ENCODE measurements around the gene ATG2A. TPM values are rescaled to one million over a fixed set of nuclear protein-coding genes. Genes with fewer than 3 reads are reported as not detected.

Gene ATG2A
- total RNA-seq, 1 donor from 2014 or later = 13.1 TPM

DNA sequence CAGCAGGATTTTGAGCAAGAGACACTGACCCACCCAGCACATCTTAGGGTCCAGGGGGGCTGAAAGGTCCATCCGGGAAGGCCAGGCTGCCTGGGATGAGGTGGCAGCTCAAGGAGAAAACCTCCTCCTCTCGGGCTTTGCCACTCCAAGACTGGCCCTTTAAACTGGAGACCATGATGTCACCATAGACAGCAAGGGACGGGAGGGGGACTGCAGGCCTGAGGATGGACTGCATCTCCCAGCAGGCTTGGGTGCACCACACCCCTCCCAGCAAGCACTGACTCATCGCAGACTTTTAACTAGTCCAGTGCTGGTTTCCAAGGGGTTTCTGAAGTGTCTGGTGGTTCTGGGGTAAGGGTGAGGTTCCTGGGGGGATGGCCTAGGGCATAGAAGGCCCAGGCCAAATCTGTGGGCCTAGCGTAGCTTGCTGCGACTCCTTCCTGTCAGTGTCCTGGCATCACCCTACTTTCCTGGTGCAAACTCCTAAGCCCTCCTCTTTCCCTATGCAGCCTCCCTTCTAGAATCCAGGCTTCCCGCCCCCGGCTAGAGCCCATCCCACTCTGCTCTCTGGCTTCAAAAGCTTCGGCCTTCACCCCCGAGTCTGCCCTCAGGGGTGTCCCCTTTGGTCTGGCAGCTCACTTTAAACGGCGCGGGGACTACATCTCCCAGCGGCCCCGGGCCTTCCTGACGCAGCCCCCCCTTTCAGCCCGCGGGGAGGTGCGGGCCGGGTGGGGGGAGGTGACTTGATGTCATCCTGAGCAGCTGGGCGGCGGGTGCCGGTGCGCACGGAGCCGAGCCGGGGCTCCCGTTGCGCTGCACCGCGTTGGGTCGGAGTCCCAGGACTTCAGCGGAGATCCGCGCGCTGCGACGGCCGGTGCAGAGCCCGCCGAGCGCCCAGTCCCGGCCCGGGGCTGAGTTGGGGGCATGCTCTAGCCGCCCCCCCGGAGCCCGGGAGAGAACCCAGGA lies 7.2 kb upstream of the ATG2A start, which contains the start of gene PPP2R5B:
Gene PPP2R5B (plus strand): TSS at position 746 of the 966 bp plus-strand sequence. CDS start 1,046 bp downstream, outside the sequence.
- intact Hi-C loops (cut with micrococcal nuclease) = no loop called here
- Histone ChIP-seq H3K27me3 (ENCODE audit: low read depth) (no peaks in the 10 kb centered on the region), H3K27ac (replicated peaks) (peak within 1 kb of the TSS; percentile 94), H3K9me3 (replicated peaks) (no peaks in the 10 kb centered on the region), H3K4me3 (peak within 1 kb of the TSS; percentile 96), H3K4me1 (peaks cover 48% of the 10 kb centered on the region), H3K36me3 (peaks cover 28% of the 10 kb centered on the region)
- DNase-seq = peak; percentile 95
- TF ChIP-seq, protein P1, sequence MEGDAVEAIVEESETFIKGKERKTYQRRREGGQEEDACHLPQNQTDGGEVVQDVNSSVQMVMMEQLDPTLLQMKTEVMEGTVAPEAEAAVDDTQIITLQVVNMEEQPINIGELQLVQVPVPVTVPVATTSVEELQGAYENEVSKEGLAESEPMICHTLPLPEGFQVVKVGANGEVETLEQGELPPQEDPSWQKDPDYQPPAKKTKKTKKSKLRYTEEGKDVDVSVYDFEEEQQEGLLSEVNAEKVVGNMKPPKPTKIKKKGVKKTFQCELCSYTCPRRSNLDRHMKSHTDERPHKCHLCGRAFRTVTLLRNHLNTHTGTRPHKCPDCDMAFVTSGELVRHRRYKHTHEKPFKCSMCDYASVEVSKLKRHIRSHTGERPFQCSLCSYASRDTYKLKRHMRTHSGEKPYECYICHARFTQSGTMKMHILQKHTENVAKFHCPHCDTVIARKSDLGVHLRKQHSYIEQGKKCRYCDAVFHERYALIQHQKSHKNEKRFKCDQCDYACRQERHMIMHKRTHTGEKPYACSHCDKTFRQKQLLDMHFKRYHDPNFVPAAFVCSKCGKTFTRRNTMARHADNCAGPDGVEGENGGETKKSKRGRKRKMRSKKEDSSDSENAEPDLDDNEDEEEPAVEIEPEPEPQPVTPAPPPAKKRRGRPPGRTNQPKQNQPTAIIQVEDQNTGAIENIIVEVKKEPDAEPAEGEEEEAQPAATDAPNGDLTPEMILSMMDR (IDR thresholded peaks at IDR 0.05; ENCODE audit: borderline replicate concordance) = no peak

DNA sequence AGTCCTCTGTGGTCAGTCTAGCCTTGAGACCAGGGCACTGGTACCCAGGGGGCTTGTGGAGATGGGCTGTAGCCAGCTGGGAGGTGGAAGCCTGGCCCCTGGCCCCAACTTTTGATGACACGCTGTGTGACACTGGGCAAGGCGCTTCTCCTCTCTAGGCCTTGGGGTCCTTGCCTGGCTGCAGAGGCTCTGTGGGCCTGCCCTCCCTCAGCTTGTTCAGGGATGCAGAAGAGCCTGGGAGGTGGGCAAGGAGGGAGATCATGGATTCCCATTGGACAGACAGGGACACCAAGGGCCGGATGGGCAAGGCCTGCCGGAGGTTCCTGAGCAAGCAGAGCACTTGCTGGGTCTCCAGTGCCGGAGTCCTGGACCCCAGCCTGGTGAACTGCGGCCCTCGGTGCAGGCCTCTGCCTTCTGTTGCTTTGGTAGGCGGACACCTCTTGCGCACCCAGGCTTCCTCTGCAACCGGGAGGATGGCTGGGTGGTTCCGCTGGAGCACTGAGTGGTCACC lies 6.2 kb upstream of the ATG2A start:
- H3K27ac ChIP-seq (replicated peaks) = peak overlapping the region; percentile 94
- TF ChIP-seq, protein P1 (IDR thresholded peaks at IDR 0.05; ENCODE audit: borderline replicate concordance) = no peak
- H3K9me3 ChIP-seq (replicated peaks) = no peaks in the 10 kb centered on the region
- H3K4me1 ChIP-seq = peaks cover 58% of the 10 kb centered on the region
- intact Hi-C loops (cut with micrococcal nuclease) = no loop called here
- H3K4me3 ChIP-seq = peak overlapping the region; percentile 96
- H3K36me3 ChIP-seq = peaks cover 18% of the 10 kb centered on the region
- no peak for DNase-seq
- no peaks in the 10 kb centered on the region for H3K27me3 ChIP-seq (ENCODE audit: low read depth)

DNA sequence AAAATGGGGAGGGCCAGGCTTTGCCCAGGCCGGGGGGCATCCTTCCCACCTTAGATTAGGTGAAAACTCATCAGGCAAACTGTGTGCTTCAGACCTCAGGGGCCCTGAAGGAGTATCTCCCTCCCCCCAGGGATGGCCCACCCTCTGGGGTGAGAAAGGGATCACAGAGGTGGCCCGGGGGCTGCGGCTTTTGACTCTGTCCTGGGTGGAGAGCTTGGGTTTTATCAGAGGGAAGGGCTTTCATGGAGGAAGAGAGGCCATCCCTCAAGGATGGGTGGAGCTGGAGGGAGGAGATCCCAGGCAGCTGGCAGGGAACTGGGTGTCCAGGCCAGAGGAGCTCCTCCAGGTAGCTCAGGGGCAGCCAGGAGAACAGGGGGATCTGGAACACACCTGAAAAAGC lies 4.4 kb upstream of the ATG2A start:
- Histone ChIP-seq H3K36me3 (no peaks in the 10 kb centered on the region), H3K4me3 (no peak overlapping the region), H3K27me3 (ENCODE audit: low read depth) (no peaks in the 10 kb centered on the region), H3K9me3 (replicated peaks) (no peaks in the 10 kb centered on the region), H3K4me1 (peaks cover 68% of the 10 kb centered on the region), H3K27ac (replicated peaks) (no peak overlapping the region)
- TF ChIP-seq, protein P1 (IDR thresholded peaks at IDR 0.05; ENCODE audit: borderline replicate concordance) = no peak
- intact Hi-C loops (cut with micrococcal nuclease) = no loop called here
- no peak for DNase-seq

DNA sequence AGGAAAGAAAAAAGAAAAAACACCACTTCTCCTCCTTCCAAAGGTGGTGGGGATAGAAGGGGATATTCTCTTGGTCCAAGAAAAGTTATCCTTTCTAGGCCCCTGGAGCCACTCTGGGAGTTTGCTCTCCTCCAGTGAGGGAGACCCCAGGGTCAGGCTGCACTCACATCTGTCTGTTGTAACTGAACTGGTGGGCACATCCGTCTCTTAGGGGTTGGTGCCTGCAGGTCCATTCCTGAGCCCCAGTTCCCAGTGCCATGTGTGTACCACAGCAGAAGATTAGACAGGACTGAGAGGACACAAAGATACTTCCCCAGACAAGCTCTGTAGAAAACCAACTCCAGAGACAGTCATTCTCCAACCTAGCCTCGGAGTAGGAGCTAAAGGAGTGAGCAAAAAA lies 3.1 kb upstream of the ATG2A start:
- intact Hi-C loops (cut with micrococcal nuclease) = no loop called here
- Histone ChIP-seq H3K4me1 (peaks cover 68% of the 10 kb centered on the region), H3K27me3 (ENCODE audit: low read depth) (no peaks in the 10 kb centered on the region), H3K9me3 (replicated peaks) (no peaks in the 10 kb centered on the region), H3K4me3 (no peak overlapping the region), H3K27ac (replicated peaks) (peak overlapping the region; percentile 86), H3K36me3 (no peaks in the 10 kb centered on the region)
- no peak for DNase-seq
- TF ChIP-seq, protein P1 (IDR thresholded peaks at IDR 0.05; ENCODE audit: borderline replicate concordance) = no peak

DNA sequence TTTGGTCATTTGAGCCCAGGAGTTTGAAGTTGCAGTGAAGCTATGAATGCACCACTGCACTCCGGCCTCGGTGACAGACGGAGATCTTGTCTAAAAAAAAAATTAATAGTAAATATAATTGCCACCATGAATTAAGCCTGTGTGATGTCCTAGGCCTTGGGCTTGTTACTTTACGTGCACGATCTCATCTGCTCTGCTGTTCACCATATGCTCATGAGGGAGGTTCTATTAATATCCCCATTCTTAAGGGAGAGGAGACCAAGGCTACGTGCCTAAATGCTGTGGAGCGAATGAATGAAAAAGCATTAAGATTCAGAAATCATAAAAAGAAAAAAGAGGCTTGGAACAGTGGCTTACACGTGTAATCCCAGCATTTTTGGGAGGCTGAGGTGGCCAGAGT lies 2.6 kb upstream of the ATG2A start:
- Histone ChIP-seq H3K4me3 (no peak overlapping the region), H3K4me1 (peaks cover 63% of the 10 kb centered on the region), H3K9me3 (replicated peaks) (no peaks in the 10 kb centered on the region), H3K27me3 (ENCODE audit: low read depth) (no peaks in the 10 kb centered on the region), H3K27ac (replicated peaks) (peak overlapping the region; percentile 86), H3K36me3 (no peaks in the 10 kb centered on the region)
- intact Hi-C loops (cut with micrococcal nuclease) = no loop called here
- TF ChIP-seq, protein P1 (IDR thresholded peaks at IDR 0.05; ENCODE audit: borderline replicate concordance) = no peak
- no peak for DNase-seq

Measured in left ventricle myocardium inferior (tissue), 1 donor.